ENCODE measurements around the gene PARN. TPM values are rescaled to one million over a fixed set of nuclear protein-coding genes. Genes with fewer than 3 reads are reported as not detected.

PARN gene, protein sequence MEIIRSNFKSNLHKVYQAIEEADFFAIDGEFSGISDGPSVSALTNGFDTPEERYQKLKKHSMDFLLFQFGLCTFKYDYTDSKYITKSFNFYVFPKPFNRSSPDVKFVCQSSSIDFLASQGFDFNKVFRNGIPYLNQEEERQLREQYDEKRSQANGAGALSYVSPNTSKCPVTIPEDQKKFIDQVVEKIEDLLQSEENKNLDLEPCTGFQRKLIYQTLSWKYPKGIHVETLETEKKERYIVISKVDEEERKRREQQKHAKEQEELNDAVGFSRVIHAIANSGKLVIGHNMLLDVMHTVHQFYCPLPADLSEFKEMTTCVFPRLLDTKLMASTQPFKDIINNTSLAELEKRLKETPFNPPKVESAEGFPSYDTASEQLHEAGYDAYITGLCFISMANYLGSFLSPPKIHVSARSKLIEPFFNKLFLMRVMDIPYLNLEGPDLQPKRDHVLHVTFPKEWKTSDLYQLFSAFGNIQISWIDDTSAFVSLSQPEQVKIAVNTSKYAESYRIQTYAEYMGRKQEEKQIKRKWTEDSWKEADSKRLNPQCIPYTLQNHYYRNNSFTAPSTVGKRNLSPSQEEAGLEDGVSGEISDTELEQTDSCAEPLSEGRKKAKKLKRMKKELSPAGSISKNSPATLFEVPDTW
- total RNA-seq = 10 to 100 TPM; 35.0 to 36.8 TPM

DNA sequence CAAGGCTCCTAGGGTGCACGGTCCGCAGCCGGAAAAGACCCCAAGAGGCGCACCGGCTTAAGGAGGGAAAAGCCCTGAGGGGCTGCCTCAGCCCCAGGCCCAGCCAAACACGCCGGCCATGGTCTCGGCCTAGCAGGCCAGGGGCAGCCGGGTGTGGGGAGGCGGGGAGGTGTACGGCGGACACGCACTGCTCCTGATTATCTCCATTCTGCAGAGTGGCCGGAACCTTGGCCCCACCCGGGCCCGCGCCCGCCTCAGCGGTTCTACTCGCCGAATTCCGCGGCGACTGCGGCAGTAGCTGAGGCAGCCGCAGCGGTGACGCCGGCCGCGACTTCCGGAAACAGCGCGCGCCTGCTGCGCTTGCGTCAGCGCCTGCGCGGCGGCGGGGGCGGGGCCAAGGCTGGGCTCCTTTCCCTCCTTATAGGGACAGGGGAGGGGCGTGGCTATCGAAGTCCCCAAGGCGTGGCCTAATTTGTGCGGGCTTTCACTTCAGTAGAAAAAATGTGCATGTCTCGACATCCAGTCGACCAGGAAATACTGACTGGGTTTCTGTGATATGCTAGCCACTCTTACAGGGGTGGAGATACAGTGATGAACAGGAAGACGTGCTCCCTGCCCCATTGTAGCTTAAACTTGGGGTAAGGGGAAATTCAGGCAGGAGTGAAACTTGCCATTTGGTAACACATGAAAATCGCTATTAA lies at the start of gene PARN:
TSS of gene PARN (minus strand) at position 342 of the 701 bp plus-strand sequence. CDS start at position 207, 135 bp downstream.

DNA sequence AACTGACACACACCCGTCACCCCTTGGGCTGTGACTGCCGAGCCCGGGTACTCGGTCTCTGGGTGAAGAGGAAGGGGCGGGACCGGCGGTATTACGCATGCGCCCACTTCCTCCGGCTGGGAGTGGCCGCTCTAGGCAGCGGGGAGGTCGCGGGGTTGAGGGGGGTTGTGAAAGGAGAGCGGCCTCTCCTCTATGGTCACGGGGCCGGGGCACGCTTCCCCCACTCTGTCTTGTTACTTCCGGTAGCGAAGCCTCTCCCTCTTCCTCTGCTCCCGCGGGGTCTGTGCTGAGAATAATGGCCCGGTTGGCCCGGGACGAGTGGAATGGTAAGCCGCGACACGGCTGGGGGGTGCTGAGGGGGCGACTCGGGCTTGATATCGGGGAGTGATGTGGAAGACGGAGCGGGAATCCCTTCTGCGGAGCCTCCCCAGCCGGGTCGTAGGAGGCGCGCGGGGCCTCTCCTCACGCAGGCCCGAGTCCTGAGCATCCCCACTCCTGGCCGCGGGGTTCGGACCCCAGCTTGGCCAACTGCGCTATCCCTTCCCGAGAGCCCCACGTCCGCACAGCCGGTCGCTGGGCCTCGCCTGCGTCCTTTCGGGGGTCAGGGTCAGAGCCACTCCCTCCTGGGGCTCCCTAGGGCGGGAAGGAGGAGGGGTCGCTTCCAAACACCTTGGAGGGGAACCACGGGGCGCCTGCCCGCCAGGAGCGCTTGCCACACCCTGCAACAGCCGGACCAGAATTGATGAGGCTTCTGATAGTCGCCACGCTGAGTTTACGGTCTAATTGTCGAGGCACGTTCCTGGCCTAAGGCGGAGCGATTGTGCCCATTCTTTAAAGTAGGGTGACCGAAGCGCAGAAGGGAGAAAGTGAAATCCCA lies 2.9 kb upstream of the PARN start, which contains the start of gene BFAR:
TSS of gene BFAR (plus strand) at position 259 of the 877 bp plus-strand sequence. CDS start 11,396 bp downstream, outside the sequence.

Other genes with a start within 250 kb of the PARN start
- 10 to 100 TPM; 60.3 to 60.5 TPM for gene BFAR, start 2.7 kb upstream of the PARN start, total RNA-seq
- not detected for gene PLA2G10, start 64.0 kb upstream of the PARN start, total RNA-seq
- gene NPIPA3, start 73.2 kb upstream of the PARN start, total RNA-seq = 1 to 10 TPM; 2.9 to 6.1 TPM
- gene NPIPA2, start 112.3 kb upstream of the PARN start, total RNA-seq = 1 to 10 TPM; 5.2 to 7.3 TPM
- 10 to 100 TPM; 34.4 to 38.2 TPM for gene NOMO1, start 203.5 kb upstream of the PARN start, total RNA-seq

All from activated naive CD4-positive, alpha-beta T cell treated with anti-CD3 and anti-CD28 coated beads, Interleukin-2, amount 10 ng/mL, durations not matched to agents 5 hours and 36 hours (primary cell).